ENCODE results near the gene CXorf66.
"Not testable (repeated sequence)": the region's sequence is repeated elsewhere in the genome, so short reads cannot be mapped to it uniquely, and the experiment has no call there.

CXorf66 gene

GRCh38 chrX:139924069-139924695, 41.1 kb downstream of the CXorf66 start:
- no peak for DNase-seq

DNA sequence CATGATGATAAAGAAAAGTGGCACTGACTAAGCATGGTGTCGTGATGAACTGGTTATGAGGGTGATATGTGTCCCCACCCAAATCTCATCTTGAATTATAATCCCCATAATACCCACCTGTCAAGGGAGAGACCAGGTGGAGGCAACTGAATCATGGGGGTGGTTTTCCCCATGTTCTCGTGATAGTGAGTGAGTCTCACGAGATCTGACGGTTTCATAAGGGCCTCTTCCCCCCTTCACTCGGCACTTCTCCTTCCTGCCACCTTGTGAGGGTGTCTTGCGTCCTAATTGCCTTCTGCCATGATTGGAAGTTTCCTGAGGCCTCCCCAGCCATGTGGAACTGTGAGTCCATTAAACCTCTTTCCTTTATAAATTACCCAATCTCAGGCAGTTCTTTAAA, 44.2 kb downstream of the CXorf66 start:
- DNase-seq: not testable (repeated sequence)

DNA sequence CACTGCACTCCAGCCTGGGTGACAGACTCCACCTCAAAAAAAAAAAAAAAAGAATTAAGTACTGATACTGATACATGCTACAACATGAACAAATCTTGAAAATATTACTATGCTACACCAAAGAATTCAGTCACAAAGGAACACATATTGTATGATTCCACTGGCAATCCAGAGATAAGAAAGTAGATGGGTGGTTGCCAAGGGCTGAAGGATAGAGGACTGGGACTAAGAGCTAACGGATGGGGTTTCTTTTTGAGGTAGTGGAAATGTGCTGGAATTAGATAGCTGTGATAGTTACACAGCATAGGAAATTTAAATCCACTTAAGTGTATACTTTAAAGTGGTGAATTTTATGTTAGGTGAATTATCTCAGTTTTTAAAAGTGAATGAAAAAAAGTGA, 45.0 kb downstream of the CXorf66 start:
- DNase-seq: no peak

GRCh38 chrX:139914421-139914820, 50.9 kb downstream of the CXorf66 start:
- DNase-seq: no peak

- DNase-seq: no peak
These were observed 55.6 kb downstream of the CXorf66 start for GRCh38 chrX:139909712-139910111.

GRCh38 chrX:139907078-139907477, 58.2 kb downstream of the CXorf66 start:
- DNase-seq: no peak

DNA sequence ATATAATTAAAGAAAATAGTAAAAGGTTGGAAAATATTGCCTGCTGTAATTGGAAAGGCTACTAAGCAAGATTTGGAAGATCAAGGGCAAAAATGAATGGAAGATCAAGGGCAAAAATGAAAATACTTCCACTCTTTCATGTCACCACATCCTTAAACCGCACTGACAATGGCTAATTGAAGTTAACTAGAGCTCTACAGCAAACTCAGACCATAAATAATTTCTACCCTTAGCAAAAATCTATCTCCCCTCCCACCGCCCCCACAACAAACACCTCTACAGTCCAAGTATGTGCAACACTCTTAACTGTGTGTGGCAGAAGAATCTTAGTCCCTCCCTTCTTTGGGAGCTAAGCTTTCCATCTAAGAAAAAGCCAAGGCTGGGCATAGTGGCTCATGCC, 59.6 kb downstream of the CXorf66 start:
- no peak for DNase-seq

Measured in NCI-H748 treated with DMSO at 0.1 percent for 48 hours (cell line).